Prostate gland (tissue), 2 donors: ENCODE data around the gene FGF10.

ENCODE experiments used
- CTCF ChIP-seq, 4 experiments: fragments of 200-600 bp in 2 of 4; fragments of 450-650 bp in 2 of 4; sonication (generic) in 2 of 4; IDR thresholded peaks; 1 replicate in 3 of 4; 2 replicates in 1 of 4; pipeline ENCODE4 v1.5.1; 2016 to 2019; ENCODE audit warnings: antibody characterized with exemption in 4 of 4, mild to moderate bottlenecking in 2 of 4, moderate library complexity in 2 of 4
- POLR2AphosphoS5 ChIP-seq: sonication (generic); formaldehyde crosslinking; IDR thresholded peaks from one replicate; pipeline ENCODE4 v1.6.1; 2017; ENCODE audit warnings: antibody characterized with exemption

GRCh38 chr5:44361342-44362001 is 27.7 kb downstream of the FGF10 start:
- TF ChIP-seq CTCF (IDR thresholded peaks at IDR 0.05) (no peak), POLR2AphosphoS5 (no peak)
